RWPE1 (cell line): ENCODE results near the gene ADIPOQ.
"Not testable (repeated sequence)": the region's sequence is repeated elsewhere in the genome, so short reads cannot be mapped to it uniquely, and the experiment has no call there.

Source experiments
- CTCF ChIA-PET: fragments of 350-600 bp; sonication (Branson Sonifier 250); formaldehyde crosslinking; extraction: SDS; loops from one replicate; lab custom pipeline; 2021; lab: Yijun Ruan, JAX
- POLR2A ChIA-PET: fragments of 400-600 bp; formaldehyde crosslinking; extraction: SDS; loops from one replicate; lab custom pipeline; 2020; ENCODE audit warnings: antibody characterized with exemption; ENCODE audit not compliant: low non-redundant PET; lab: Yijun Ruan, JAX
- DNase-seq: peaks from one replicate; pipeline ENCODE4 v3.0.0; 2012; ENCODE audit warnings: low spot score
- H3K27ac ChIP-seq: fragments of 450-650 bp; 2 replicates; pipeline ENCODE4 v1.5.1; 2017
- CTCF ChIP-seq: fragments of 450-650 bp; conservative IDR thresholded peaks from 2 replicates; pipeline ENCODE4 v1.5.1; 2017; ENCODE audit warnings: low read depth, mild to moderate bottlenecking

The ADIPOQ gene

GRCh38 chr3:186852994-186853393, 10.5 kb downstream of the ADIPOQ start:
- DNase-seq = no peak
- CTCF ChIA-PET = interaction anchor here (0.7 to 1.3 kb wide), 2 partner anchors 71 to 312 kb away, joined by 3 to 4 read pairs; no protein-coding TSS in a partner anchor
- POLR2A ChIA-PET = no interaction called here
- no peak overlapping the region for H3K27ac ChIP-seq
- no peak for TF ChIP-seq CTCF

DNA sequence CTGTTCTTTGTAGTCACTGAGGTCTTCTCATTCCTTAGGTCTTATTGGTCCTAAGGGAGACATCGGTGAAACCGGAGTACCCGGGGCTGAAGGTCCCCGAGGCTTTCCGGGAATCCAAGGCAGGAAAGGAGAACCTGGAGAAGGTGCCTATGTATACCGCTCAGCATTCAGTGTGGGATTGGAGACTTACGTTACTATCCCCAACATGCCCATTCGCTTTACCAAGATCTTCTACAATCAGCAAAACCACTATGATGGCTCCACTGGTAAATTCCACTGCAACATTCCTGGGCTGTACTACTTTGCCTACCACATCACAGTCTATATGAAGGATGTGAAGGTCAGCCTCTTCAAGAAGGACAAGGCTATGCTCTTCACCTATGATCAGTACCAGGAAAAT, 11.6 kb downstream of the ADIPOQ start:
- no peak overlapping the region for H3K27ac ChIP-seq
- TF ChIP-seq CTCF = no peak
- ChIA-PET CTCF (no interaction called here), POLR2A (no interaction called here)
- DNase-seq = no peak

- TF ChIP-seq CTCF = no peak
- POLR2A ChIA-PET = no interaction called here
- DNase-seq = no peak
- no peak overlapping the region for H3K27ac ChIP-seq
- CTCF ChIA-PET = no interaction called here
Observed at GRCh38 chr3:186854954-186855353, 12.4 kb downstream of the ADIPOQ start.

DNA sequence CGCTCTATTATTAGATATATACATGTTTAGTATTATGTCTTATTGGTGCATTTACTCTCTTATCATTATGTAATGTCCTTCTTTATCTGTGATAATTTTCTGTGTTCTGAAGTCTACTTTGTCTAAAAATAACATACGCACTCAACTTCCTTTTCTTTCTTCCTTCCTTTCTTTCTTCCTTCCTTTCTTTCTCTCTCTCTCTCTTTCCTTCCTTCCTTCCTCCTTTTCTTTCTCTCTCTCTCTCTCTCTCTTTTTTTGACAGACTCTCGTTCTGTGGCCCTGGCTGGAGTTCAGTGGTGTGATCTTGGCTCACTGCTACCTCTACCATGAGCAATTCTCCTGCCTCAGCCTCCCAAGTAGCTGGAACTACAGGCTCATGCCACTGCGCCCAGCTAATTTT, 15.2 kb downstream of the ADIPOQ start:
- no peak for DNase-seq
- TF ChIP-seq CTCF = no peak
- no peak overlapping the region for H3K27ac ChIP-seq
- POLR2A ChIA-PET = no interaction called here
- CTCF ChIA-PET = interaction anchor here (0.6 to 1.2 kb wide), 2 partner anchors 12 to 307 kb away, joined by 3 to 7 read pairs; no protein-coding TSS in a partner anchor

GRCh38 chr3:186865215-186865853, 22.8 kb downstream of the ADIPOQ start:
- POLR2A ChIA-PET, DNase-seq, H3K27ac ChIP-seq, CTCF ChIA-PET: not testable (repeated sequence)

GRCh38 chr3:186866095-186866494, 23.6 kb downstream of the ADIPOQ start:
- POLR2A ChIA-PET, CTCF ChIA-PET: not testable (repeated sequence)

GRCh38 chr3:186869253-186870100, 27.0 kb downstream of the ADIPOQ start:
- no peak for DNase-seq

More at GRCh38 chr3:186866095-186866494, 23.6 kb downstream of the ADIPOQ start:
- not testable (repeated sequence) for H3K27ac ChIP-seq, DNase-seq

More at GRCh38 chr3:186869253-186870100, 27.0 kb downstream of the ADIPOQ start:
- ChIA-PET POLR2A (no interaction called here), CTCF (interaction anchor here (0.7 to 1.0 kb wide), 2 partner anchors 12 to 76 kb away, joined by 3 read pairs; no protein-coding TSS in a partner anchor)
- H3K27ac ChIP-seq = no peak overlapping the region
- TF ChIP-seq CTCF = no peak
